Measurements from ENCODE around the gene TMPRSS2.
A peak's percentile ranks its signal among the peaks of the same experiment; 100 is the strongest.

The TMPRSS2 gene

GRCh38 chr21:41506005-41506594, 1.9 kb downstream of the TMPRSS2 start:
- H3K4ac ChIP-seq (ENCODE audit: low read depth, low read length) = no peak overlapping the region
- no peak overlapping the region for H3K4me2 ChIP-seq (ENCODE audit: low read length)
- no peak overlapping the region for H3K9ac ChIP-seq (ENCODE audit: low read length)
- H3K14ac ChIP-seq (ENCODE audit: low read length) = no peak overlapping the region
- no peak overlapping the region for H4K91ac ChIP-seq (ENCODE audit: low read depth, low read length)
- H3K4me1 ChIP-seq (ENCODE audit: control insufficient read depth in 1 of 2, insufficient read depth in 2 of 2, low read length in 2 of 2) = peaks cover 6 to 9% of the 10 kb centered on the region in 2 experiments
- DNase-seq = no peak
- no peak overlapping the region for H2BK120ac ChIP-seq (ENCODE audit: insufficient read depth, low read length, poor library complexity)
- H2AFZ ChIP-seq (ENCODE audit: insufficient read depth, low read length, poor library complexity) = no peak overlapping the region
- H4K8ac ChIP-seq (ENCODE audit: low read depth, low read length) = no peak overlapping the region
- H3K18ac ChIP-seq (ENCODE audit: low read length) = no peak overlapping the region
- no peaks in the 10 kb centered on the region for H3K79me1 ChIP-seq (ENCODE audit: low read length)
- H3K79me2 ChIP-seq (ENCODE audit: control insufficient read depth, insufficient read depth, low read length, poor library complexity) = no peaks in the 10 kb centered on the region
- H2BK12ac ChIP-seq (ENCODE audit: low read length) = no peak overlapping the region
- no peaks in the 10 kb centered on the region for H3K36me3 ChIP-seq (ENCODE audit: control insufficient read depth in 1 of 2, insufficient read depth in 2 of 2, low read length in 2 of 2)
- no CpG with 5 or more reads among the region's 7 CpGs for WGBS (ENCODE audit: extremely low coverage, insufficient coverage, insufficient read length)
- H2BK5ac ChIP-seq (ENCODE audit: low read depth, low read length, poor library complexity) = no peak overlapping the region
- H2AK5ac ChIP-seq (ENCODE audit: low read length) = no peak overlapping the region
- no peak overlapping the region for H3K23ac ChIP-seq (ENCODE audit: low read length)
- H4K12ac ChIP-seq (ENCODE audit: low read depth, low read length) = no peak overlapping the region
- no peak overlapping the region for H3K27ac ChIP-seq (ENCODE audit: low read depth, low read length)
- peaks cover 3% of the 10 kb centered on the region for H3K9me3 ChIP-seq (ENCODE audit: insufficient read depth, low read depth, low read length)
- H3K27me3 ChIP-seq (ENCODE audit: insufficient read depth, low read length) = peaks cover 27% of the 10 kb centered on the region
- H3K4me3 ChIP-seq (ENCODE audit: low read depth, low read length) = no peak overlapping the region

- H2AFZ ChIP-seq (ENCODE audit: insufficient read depth, low read length, poor library complexity) = no peak overlapping the region
- no peak overlapping the region for H3K4ac ChIP-seq (ENCODE audit: low read depth, low read length)
- peaks cover 26% of the 10 kb centered on the region for H3K27me3 ChIP-seq (ENCODE audit: insufficient read depth, low read length)
- DNase-seq = no peak
- peaks cover 3% of the 10 kb centered on the region for H3K9me3 ChIP-seq (ENCODE audit: insufficient read depth, low read depth, low read length)
- H3K4me2 ChIP-seq (ENCODE audit: low read length) = no peak overlapping the region
- H2BK5ac ChIP-seq (ENCODE audit: low read depth, low read length, poor library complexity) = no peak overlapping the region
- H3K23ac ChIP-seq (ENCODE audit: low read length) = no peak overlapping the region
- no peak overlapping the region for H2AK5ac ChIP-seq (ENCODE audit: low read length)
- no peak overlapping the region for H3K4me3 ChIP-seq (ENCODE audit: low read depth, low read length)
- H4K91ac ChIP-seq (ENCODE audit: low read depth, low read length) = no peak overlapping the region
- H3K9ac ChIP-seq (ENCODE audit: low read length) = no peak overlapping the region
- H3K18ac ChIP-seq (ENCODE audit: low read length) = no peak overlapping the region
- H3K27ac ChIP-seq (ENCODE audit: low read depth, low read length) = no peak overlapping the region
- WGBS (ENCODE audit: extremely low coverage, insufficient coverage, insufficient read length) = no CpG with 5 or more reads among the region's 5 CpGs
- no peaks in the 10 kb centered on the region for H3K79me1 ChIP-seq (ENCODE audit: low read length)
- H2BK120ac ChIP-seq (ENCODE audit: insufficient read depth, low read length, poor library complexity) = no peak overlapping the region
- H3K14ac ChIP-seq (ENCODE audit: low read length) = no peak overlapping the region
- no peak overlapping the region for H4K12ac ChIP-seq (ENCODE audit: low read depth, low read length)
- no peaks in the 10 kb centered on the region for H3K79me2 ChIP-seq (ENCODE audit: control insufficient read depth, insufficient read depth, low read length, poor library complexity)
- H3K36me3 ChIP-seq (ENCODE audit: control insufficient read depth in 1 of 2, insufficient read depth in 2 of 2, low read length in 2 of 2) = no peaks in the 10 kb centered on the region
- no peak overlapping the region for H2BK12ac ChIP-seq (ENCODE audit: low read length)
- no peak overlapping the region for H4K8ac ChIP-seq (ENCODE audit: low read depth, low read length)
- peaks cover 6 to 9% of the 10 kb centered on the region in 2 experiments for H3K4me1 ChIP-seq (ENCODE audit: control insufficient read depth in 1 of 2, insufficient read depth in 2 of 2, low read length in 2 of 2)
These were observed 3.9 kb downstream of the TMPRSS2 start for GRCh38 chr21:41504030-41504429.

GRCh38 chr21:41503331-41503730, 4.6 kb downstream of the TMPRSS2 start:
- no peak overlapping the region for H3K27ac ChIP-seq (ENCODE audit: low read depth, low read length)
- no peak overlapping the region for H3K4me3 ChIP-seq (ENCODE audit: low read depth, low read length)
- H3K9me3 ChIP-seq (ENCODE audit: insufficient read depth, low read depth, low read length) = peaks cover 3% of the 10 kb centered on the region
- no peak overlapping the region for H3K23ac ChIP-seq (ENCODE audit: low read length)
- DNase-seq = peak; percentile 11 to 84
- no peak overlapping the region for H2AK5ac ChIP-seq (ENCODE audit: low read length)
- H4K91ac ChIP-seq (ENCODE audit: low read depth, low read length) = no peak overlapping the region
- peaks cover 20% of the 10 kb centered on the region for H3K27me3 ChIP-seq (ENCODE audit: insufficient read depth, low read length)
- H2BK120ac ChIP-seq (ENCODE audit: insufficient read depth, low read length, poor library complexity) = no peak overlapping the region
- no peak overlapping the region for H3K18ac ChIP-seq (ENCODE audit: low read length)
- H3K79me1 ChIP-seq (ENCODE audit: low read length) = no peaks in the 10 kb centered on the region
- H2AFZ ChIP-seq (ENCODE audit: insufficient read depth, low read length, poor library complexity) = no peak overlapping the region
- no peak overlapping the region for H3K14ac ChIP-seq (ENCODE audit: low read length)
- no peak overlapping the region for H3K9ac ChIP-seq (ENCODE audit: low read length)
- H3K4ac ChIP-seq (ENCODE audit: low read depth, low read length) = no peak overlapping the region
- no peak overlapping the region for H3K4me2 ChIP-seq (ENCODE audit: low read length)
- no peak overlapping the region for H4K8ac ChIP-seq (ENCODE audit: low read depth, low read length)
- H4K12ac ChIP-seq (ENCODE audit: low read depth, low read length) = no peak overlapping the region
- H3K36me3 ChIP-seq (ENCODE audit: control insufficient read depth in 1 of 2, insufficient read depth in 2 of 2, low read length in 2 of 2) = no peaks in the 10 kb centered on the region
- H2BK5ac ChIP-seq (ENCODE audit: low read depth, low read length, poor library complexity) = no peak overlapping the region
- H3K4me1 ChIP-seq (ENCODE audit: control insufficient read depth in 1 of 2, insufficient read depth in 2 of 2, low read length in 2 of 2) = peaks cover 6% of the 10 kb centered on the region in 2 experiments
- no CpG with 5 or more reads among the region's 4 CpGs for WGBS (ENCODE audit: extremely low coverage, insufficient coverage, insufficient read length)
- H3K79me2 ChIP-seq (ENCODE audit: control insufficient read depth, insufficient read depth, low read length, poor library complexity) = no peaks in the 10 kb centered on the region
- no peak overlapping the region for H2BK12ac ChIP-seq (ENCODE audit: low read length)

GRCh38 chr21:41501919-41502318, 6.0 kb downstream of the TMPRSS2 start:
- no peaks in the 10 kb centered on the region for H3K36me3 ChIP-seq (ENCODE audit: control insufficient read depth in 1 of 2, insufficient read depth in 2 of 2, low read length in 2 of 2)
- no peak overlapping the region for H2BK120ac ChIP-seq (ENCODE audit: insufficient read depth, low read length, poor library complexity)
- no peak overlapping the region for H3K18ac ChIP-seq (ENCODE audit: low read length)
- no peak overlapping the region for H4K12ac ChIP-seq (ENCODE audit: low read depth, low read length)
- H3K27ac ChIP-seq (ENCODE audit: low read depth, low read length) = no peak overlapping the region
- H2AK5ac ChIP-seq (ENCODE audit: low read length) = no peak overlapping the region
- no peaks in the 10 kb centered on the region for H3K79me1 ChIP-seq (ENCODE audit: low read length)
- no peak overlapping the region for H3K9ac ChIP-seq (ENCODE audit: low read length)
- H3K4me2 ChIP-seq (ENCODE audit: low read length) = no peak overlapping the region
- H3K79me2 ChIP-seq (ENCODE audit: control insufficient read depth, insufficient read depth, low read length, poor library complexity) = no peaks in the 10 kb centered on the region
- peaks cover 3% of the 10 kb centered on the region in 2 experiments for H3K4me1 ChIP-seq (ENCODE audit: control insufficient read depth in 1 of 2, insufficient read depth in 2 of 2, low read length in 2 of 2)
- H3K9me3 ChIP-seq (ENCODE audit: insufficient read depth, low read depth, low read length) = peaks cover 3% of the 10 kb centered on the region
- no peak overlapping the region for H3K4ac ChIP-seq (ENCODE audit: low read depth, low read length)
- peak in 1 of 2 donors; percentile 40 for DNase-seq
- no peak overlapping the region for H3K4me3 ChIP-seq (ENCODE audit: low read depth, low read length)
- H3K27me3 ChIP-seq (ENCODE audit: insufficient read depth, low read length) = peaks cover 10% of the 10 kb centered on the region
- no peak overlapping the region for H4K91ac ChIP-seq (ENCODE audit: low read depth, low read length)
- no peak overlapping the region for H4K8ac ChIP-seq (ENCODE audit: low read depth, low read length)
- H2BK12ac ChIP-seq (ENCODE audit: low read length) = no peak overlapping the region
- no CpG with 5 or more reads among the region's 7 CpGs for WGBS (ENCODE audit: extremely low coverage, insufficient coverage, insufficient read length)
- H3K14ac ChIP-seq (ENCODE audit: low read length) = no peak overlapping the region
- H2AFZ ChIP-seq (ENCODE audit: insufficient read depth, low read length, poor library complexity) = no peak overlapping the region
- no peak overlapping the region for H2BK5ac ChIP-seq (ENCODE audit: low read depth, low read length, poor library complexity)
- no peak overlapping the region for H3K23ac ChIP-seq (ENCODE audit: low read length)

Measured in trophoblast cell (in vitro differentiated cells and primary cell).